ENCODE results near the gene KSR2.

GRCh38 chr12:117933545-117933944 lies 35.2 kb downstream of the KSR2 start:
- TF ChIP-seq, protein P1, sequence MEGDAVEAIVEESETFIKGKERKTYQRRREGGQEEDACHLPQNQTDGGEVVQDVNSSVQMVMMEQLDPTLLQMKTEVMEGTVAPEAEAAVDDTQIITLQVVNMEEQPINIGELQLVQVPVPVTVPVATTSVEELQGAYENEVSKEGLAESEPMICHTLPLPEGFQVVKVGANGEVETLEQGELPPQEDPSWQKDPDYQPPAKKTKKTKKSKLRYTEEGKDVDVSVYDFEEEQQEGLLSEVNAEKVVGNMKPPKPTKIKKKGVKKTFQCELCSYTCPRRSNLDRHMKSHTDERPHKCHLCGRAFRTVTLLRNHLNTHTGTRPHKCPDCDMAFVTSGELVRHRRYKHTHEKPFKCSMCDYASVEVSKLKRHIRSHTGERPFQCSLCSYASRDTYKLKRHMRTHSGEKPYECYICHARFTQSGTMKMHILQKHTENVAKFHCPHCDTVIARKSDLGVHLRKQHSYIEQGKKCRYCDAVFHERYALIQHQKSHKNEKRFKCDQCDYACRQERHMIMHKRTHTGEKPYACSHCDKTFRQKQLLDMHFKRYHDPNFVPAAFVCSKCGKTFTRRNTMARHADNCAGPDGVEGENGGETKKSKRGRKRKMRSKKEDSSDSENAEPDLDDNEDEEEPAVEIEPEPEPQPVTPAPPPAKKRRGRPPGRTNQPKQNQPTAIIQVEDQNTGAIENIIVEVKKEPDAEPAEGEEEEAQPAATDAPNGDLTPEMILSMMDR (IDR thresholded peaks at IDR 0.05): no peak
- no peak for TF ChIP-seq POLR2AphosphoS5 (IDR thresholded peaks at IDR 0.05)
- no peak for TF ChIP-seq POLR2A (IDR thresholded peaks at IDR 0.05)
- no peak for TF ChIP-seq EP300 (IDR thresholded peaks at IDR 0.05)
